ENCODE measurements around the gene GNAL. TPM values are rescaled to one million over a fixed set of nuclear protein-coding genes. Genes with fewer than 3 reads are reported as not detected.

GNAL gene
- total and polyA plus RNA-seq, 2 experiments from 2014 or later = 7.5 to 21.6 TPM

- TF ChIP-seq ZNF462 (CRISPR knock-in tag; IDR thresholded peaks at IDR 0.05) = no peak
- TF ChIP-seq ETS1 (IDR thresholded peaks at IDR 0.05) = no peak
- TF ChIP-seq EZH2phosphoT487 (IDR thresholded peaks at IDR 0.05; ENCODE audit: unreplicated experiment) = no peak
- TF ChIP-seq REST (IDR thresholded peaks at IDR 0.05; ENCODE audit: unreplicated experiment) = no peak
- TF ChIP-seq JUNB (IDR thresholded peaks at IDR 0.05; ENCODE audit: unreplicated experiment) = no peak
These were observed 213.6 kb downstream of the GNAL start (continued) for GRCh38 chr18:11902522-11903292.

Data from GM23338 (cell line).